ENCODE measurements around the gene LAMA3.

Gene LAMA3

GRCh38 chr18:23689031-23689615 is at the start of gene LAMA3:
Gene LAMA3 (plus strand): TSS chr18:23689453. CDS start chr18:23689684, 231 bp downstream.
- peak; percentile 6 for DNase-seq (ENCODE audit: low read depth)

- no peak for DNase-seq (ENCODE audit: low read depth)
These were observed 49.2 kb upstream of the LAMA3 start for GRCh38 chr18:23640052-23640451.

DNA sequence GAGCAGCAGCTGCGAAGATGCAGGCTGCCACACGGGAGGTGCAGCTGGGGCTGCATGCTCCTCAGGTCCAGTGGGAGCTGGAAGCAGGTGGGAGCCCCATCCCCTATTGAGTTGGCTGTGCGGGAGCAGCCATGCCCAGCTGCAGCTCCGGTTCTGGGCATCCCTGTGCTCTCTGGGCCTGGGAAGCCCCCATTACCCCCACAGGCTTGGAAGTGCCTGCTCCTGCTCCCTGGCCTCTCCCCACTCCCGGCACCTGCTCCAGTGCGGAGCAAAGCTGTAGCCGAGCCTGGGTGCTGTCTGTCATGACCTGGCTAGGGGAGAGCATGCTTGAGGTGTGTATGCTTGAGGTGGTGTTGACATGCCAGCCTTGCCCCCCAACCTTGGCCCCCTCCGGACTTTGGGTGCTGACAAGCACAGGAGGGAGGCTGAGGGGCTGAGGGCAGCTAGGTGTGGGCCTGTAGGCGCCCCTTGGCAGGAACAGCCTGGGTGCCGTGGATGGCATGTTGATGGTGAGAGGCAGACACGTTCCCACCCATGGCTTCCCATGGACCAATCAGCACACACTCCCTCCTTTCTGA is 48.0 kb upstream of the LAMA3 start:
- no peak for DNase-seq (ENCODE audit: low read depth)

DNA sequence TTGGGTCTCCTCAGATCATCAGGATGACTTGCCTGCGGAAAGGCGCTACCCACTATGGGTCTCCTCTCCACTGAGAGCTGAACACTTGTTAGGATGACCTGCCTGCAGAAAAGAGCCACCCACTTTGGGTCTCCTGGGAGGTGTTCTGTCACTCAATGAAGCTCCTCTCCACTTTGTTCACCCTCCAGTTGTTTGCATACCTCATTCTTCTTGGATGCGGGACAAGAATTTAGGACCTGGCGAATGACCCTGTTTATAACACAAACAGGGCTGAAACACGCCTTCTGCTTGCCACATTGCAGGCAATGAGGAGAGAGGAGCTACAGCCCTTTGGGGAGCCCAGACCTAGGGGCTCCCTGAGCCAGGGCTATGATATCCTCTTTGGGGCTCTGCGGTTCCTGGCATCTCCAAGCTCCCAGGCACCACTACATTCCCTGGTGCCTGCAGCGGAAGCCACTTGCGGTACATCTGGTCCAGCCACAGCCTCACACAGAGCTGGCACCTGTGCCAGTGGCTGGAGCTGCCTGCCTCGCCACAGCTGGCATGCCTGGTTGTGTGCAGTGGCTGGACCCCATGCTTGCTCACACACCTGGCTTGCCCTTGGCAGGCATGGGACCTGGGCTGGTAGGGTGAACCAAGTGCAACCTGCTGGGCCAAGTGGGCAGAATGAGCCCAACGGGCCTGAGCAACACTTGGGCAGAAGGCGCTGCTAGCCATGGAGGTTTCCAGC is 47.2 kb upstream of the LAMA3 start:
- DNase-seq (ENCODE audit: low read depth), result no peak

DNA sequence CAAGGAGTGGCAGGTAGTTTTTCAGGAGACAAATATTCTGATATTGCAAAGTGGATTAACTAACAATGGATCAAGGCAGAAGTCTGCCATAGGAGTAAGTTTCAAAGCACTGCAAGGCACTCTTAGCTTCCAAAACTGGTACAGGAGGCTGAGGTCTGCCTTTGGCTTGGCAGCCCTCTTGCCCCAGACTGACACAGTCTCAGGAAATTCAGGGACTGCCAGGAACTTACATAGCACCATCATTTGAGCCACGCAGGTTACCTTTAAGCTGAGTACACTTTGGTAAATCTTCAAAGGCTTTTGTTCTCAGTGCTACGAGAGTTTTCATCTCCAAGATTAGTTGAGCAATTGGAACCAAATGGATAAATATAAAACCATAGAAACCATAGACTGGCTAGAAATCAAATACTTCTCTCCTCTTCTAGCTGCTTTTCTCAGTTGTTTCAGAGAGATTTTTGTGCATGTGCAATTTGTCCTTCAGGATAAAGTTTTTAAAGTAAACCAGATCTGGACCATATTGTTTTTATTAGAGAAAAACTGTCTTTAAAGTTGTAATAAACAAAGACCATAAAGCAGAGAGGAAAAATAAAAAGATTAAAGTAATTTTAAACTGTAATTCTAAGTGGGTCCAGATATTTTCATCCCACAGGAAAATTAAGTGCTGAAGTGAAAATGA is 45.3 kb upstream of the LAMA3 start:
- DNase-seq (ENCODE audit: low read depth), result no peak

DNA sequence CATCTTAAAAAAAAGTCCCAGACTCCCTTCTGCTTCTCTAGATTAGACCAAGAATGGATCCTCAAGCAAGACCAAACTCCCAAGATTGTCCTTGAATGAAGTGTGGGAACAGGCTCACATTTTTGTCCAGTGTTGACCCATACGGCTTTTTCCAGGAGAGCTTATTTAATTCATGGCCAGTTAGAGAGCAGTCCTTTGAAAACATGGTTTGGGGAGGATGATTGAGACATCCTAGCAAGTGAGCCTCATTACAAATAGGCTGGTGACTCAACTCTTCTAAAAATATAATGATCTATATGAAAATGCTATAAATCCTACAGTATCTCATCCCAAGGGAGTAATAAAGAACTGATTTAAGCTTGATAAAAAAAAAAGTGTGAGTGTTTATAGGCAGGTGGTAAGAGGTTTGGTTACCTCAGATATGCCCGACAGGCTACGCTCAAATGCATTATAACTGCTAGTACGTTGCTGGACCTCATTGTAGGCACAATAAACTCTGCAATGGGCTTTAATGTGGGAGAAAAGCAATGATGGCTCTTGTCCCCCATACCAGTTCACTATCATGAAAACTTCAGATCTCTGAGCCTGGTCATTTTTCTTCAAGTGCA is 43.6 kb upstream of the LAMA3 start:
- DNase-seq (ENCODE audit: low read depth), result no peak

DNA sequence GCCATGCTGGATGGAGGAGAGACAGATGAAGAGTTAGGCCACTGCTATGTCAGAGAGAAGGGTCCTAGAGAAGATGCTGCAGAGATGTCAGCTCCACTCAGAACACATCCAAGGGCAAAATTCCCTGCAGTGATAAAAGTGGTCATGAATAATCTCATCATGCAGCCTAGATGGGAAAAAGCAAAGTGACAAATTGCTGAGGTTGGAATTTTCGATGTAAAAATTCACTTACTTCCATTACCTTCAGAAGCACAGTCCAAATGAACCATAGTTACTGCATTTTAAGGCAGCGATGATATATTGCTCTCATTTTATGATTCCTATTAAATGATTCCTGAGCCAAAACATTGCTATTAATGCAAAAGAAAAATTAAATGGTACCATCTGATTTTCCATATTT is 43.0 kb upstream of the LAMA3 start:
- no peak for DNase-seq (ENCODE audit: low read depth)

GRCh38 chr18:23648456-23648855 is 40.8 kb upstream of the LAMA3 start:
- DNase-seq (ENCODE audit: low read depth), result no peak

- DNase-seq (ENCODE audit: low read depth), result no peak
These were observed 40.2 kb upstream of the LAMA3 start for GRCh38 chr18:23648940-23649607.

GRCh38 chr18:23650968-23651927 is 38.0 kb upstream of the LAMA3 start:
- no peak for DNase-seq (ENCODE audit: low read depth)

DNA sequence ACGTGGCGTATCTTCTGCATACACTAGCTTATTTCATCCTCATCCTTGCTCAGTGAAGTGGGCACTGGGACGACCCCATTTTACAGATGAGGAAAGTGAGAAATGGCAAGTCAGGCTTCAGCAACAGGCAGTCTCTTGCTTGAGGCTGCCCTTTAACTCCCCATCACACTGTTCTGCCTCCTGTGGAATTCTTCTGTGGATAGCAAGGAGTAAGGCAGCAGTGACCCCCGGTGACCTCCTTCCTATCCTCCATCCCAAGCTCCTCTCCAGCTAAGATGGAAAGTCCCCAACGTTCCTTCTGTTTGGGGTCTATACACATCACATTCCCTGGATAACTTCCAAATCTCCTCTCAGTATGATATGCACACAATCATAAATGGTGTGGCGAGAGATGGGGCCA is 37.0 kb upstream of the LAMA3 start:
- DNase-seq (ENCODE audit: low read depth), result no peak

DNA sequence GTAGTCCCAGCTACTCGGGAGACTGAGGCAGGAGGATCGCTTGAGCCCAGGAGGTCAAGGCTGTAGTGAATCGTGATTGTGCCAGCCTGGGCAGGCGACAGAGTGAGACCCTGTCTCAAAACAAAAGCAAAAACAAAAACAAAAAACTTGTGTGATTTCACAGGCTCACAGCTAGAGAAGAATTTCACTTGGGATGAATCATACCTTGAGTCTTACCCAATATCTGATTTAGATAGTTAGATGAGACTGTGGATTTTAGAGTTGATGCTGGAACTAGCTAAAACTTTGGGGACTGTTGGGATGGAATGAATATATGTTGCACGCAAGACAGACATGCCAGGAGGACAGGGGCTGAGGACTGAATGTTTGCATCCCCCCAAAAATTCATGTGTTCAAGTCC is 31.0 kb upstream of the LAMA3 start:
- no peak for DNase-seq (ENCODE audit: low read depth)

GRCh38 chr18:23661735-23662308 is 27.4 kb upstream of the LAMA3 start:
- DNase-seq (ENCODE audit: low read depth), result no peak

DNA sequence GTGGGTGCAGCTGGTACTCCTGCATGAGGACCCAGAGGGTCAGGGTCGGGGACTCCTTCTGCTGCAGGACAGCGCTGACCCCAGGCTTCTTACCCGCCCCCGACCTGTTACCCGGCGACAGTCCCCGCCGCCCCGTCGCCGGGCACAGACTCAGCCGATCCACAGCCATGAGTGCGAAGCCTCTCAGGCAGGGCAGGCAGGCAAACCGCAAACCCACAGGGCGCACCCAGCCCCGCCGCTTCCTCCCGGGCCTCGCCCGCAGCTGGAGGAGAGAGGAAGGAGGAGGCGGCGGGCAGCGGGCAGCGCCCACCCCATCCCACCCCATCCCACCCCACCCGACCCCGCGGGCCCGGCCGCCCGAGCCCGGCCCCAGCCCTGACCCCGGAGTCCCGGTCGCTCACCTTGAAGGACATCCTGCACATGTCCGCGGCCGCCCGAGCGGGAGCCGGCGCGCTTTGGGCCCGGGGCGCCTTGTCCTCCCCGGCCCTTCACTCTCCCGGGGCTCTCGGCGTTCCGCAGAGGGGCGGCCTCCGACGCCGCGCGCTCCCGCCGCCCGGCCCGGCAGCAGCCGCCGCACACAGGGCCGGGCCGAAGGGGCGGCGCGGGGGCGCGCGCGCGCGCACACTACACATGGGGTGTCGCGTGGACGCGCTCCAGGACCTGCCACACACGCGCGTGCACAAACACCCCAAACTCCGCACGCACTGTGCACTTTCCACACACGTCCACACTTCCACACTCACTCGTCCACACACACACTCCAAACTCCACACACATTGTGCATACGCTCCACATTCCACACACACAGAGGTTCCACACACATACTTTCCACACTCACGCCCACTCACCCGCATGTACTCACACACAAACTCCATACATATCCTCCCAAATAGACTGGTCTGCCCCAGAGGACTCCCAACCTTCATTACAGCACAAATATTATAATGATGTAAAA is 26.7 kb upstream of the LAMA3 start, which contains the start of gene ANKRD29:
ANKRD29 (minus strand) TSS at position 603 of the 955 bp plus-strand sequence; CDS start at position 422, 181 bp downstream.
- peak; percentile 13 for DNase-seq (ENCODE audit: low read depth)

DNA sequence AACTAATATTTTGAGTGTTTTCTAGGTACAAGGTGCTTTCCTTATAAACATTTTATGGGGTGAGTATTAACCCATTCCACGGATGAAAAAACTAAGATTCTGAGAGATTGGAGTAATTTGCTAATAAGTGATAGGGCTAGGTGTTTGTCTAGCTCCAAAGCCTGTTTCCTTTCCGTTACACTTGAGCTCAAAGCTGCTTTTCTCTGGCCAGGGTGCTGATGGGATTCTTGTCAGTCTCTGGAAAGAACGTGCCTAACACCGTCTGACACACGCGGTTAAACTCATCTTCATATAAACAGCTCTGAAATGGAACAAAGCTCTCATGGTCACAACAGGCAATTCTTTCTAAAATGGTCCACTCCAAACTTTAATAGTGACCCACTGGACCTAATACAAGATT is 24.6 kb upstream of the LAMA3 start:
- no peak for DNase-seq (ENCODE audit: low read depth)

DNA sequence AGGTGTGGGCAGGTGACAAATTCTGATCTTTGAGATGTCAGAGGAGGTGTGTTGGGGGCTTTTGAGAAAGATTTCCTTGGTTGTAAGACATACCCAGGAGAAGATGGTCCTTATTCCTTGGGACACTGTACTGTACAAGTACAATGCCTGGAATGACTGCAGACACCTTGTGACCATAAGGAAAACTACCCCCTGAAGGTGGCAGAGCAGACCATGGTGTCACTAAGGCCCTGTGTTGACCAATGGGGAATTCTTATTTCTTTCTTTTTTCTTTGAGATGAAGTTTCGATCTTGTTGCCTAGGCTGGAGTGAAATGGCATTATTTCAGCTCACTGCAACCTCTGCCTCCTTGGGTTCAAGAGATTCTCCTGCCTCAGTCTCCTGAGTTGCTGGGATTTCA is 22.1 kb upstream of the LAMA3 start:
- DNase-seq (ENCODE audit: low read depth), result no peak

DNA sequence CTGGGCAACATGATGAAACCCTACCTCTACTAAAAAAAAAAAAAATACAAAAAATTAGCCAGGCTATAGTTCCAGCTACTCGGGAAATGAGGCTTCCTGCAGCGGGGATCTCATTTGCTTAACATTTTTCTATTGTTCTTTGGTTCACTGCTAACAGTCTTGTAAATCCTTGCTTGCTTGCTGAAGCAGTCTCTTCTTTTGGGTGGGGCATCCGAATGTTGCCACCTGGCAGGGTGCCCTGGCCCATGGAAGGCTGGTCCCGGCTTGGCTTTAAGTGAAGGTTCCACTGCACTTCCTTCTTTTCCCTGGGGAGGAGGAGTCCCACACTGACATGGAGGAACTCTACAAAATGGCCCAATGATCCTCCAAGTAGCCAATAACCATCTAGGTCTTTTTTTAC is 20.5 kb upstream of the LAMA3 start:
- DNase-seq (ENCODE audit: low read depth), result no peak

DNA sequence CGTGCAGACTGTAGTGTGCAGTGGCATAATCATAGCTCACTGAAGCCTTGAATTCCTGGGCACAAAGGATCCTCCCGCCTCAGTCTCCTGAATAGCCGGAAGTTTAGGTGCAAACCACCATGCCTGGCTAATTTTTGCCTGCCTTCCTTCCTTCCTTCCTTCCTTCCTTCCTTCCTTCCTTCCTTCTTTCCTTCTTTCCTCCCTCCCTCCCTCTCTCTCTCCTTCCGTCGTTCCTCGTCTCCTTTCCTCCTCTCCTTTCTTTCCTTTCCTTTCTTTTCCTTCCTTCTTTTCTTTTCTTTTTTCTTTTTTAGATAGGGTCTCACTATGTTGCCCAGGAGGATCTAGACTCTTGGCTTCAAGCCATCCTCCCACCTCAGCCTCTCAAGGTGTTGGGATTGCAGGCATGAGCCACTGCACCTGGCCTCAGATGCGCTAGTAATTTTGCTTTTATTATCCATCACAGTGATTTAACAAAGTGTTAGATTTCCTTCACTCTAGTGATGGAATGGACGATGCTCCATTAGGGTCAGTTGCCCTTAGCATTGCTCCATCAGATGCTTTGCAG is 20.0 kb upstream of the LAMA3 start:
- no peak for DNase-seq (ENCODE audit: low read depth)

Measured in stimulated activated CD8-positive, alpha-beta memory T cell treated with anti-CD3 and anti-CD28 coated beads, Interleukin-15, amount 100 ng/mL, for 24 hours (primary cell).